SK-N-MC (cell line): ENCODE measurements around the gene IGF1R.

Source experiments
- EZH2 ChIP-seq: fragments of 200-600 bp; sonication (generic); IDR thresholded peaks from one replicate; pipeline ENCODE4 v1.6.1; 2017; ENCODE audit warnings: antibody characterized with exemption
- POLR2AphosphoS5 ChIP-seq: IDR thresholded peaks from 2 replicates; pipeline ENCODE4 v1.6.1; 2012; ENCODE audit warnings: mild to moderate bottlenecking, low read depth, low read length, borderline replicate concordance

GRCh38 chr15:99006904-99007495 lies 358.7 kb downstream of the IGF1R start:
- TF ChIP-seq EZH2, result no peak
- TF ChIP-seq POLR2AphosphoS5, result no peak
